DMS153 (cell line): Measurements from ENCODE around the gene AIF1.

Experiments used
- DNase-seq: peaks from one replicate; lab custom pipeline; 2025; lab: John Stamatoyannopoulos, UW

Gene AIF1

DNA sequence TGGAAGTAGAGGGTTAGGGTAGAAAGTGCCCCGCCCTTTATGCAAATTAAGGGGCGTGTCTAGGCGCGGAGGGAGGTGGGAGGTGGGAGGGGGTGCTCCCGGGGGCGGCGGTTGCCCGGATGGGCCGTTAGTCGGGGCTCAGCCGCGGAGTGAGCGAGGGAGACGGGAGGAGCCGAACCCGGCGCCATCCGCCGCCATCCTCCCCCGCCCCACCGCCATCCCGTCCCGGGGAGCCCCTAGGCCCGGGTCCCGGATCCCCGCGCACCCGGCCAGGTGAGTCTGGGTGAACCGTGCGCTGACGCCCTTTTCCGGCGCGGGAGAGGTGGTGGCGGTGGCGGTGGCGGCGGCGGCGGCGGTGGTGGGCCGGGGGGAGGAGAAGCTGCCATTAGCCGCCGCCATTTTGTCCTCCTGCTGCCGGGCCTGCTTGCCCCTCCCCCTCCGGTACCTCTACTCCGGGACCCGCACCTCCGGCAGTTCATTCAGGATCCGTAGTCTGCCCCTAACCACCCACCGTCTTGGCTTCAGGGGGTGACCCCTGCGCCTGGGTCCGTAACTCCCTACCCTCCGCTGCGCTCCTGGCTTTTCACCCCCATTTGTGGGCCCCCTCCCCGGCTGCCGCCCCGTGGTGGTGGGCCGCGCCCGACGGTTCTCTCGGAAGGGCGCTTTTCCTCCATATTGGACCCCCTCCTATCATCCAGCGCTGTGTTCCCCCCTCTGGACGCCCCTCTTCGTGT, 5.7 kb downstream of the AIF1 start, which contains the start of gene PRRC2A:
PRRC2A (plus strand) TSS at position 130 of the 734 bp plus-strand sequence. CDS start 2,075 bp downstream, outside the sequence.
- peak; percentile 51 for DNase-seq

DNA sequence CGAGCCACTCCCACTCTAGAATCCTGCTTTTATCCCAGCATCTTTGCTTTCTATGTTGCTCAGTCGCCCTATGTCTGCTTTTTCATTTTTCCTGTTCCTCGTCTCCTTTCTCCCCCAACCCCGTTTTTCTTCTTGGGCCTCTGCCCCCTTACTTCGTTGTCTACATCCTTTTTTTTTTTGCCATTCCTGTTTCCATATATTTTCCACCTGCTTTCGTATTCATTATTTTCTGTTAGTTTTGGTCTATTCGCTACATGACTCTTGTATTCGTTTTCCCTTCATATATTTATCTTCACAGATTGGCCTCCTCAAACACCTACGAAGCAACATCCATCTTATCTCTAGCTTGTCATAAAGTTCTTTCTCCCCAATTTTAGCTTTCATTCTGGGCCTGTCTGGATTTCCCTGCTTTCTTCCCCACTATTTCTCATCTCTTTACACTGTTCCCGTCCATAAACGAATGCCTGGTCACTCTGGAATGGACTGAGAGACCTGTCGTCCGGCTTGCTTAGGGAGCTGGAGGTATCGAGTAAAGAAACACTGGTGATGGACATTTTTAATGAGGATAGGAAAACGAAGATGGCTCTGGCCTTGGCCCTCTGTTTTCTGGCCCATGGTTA, 6.4 kb downstream of the AIF1 start:
- no peak for DNase-seq

DNA sequence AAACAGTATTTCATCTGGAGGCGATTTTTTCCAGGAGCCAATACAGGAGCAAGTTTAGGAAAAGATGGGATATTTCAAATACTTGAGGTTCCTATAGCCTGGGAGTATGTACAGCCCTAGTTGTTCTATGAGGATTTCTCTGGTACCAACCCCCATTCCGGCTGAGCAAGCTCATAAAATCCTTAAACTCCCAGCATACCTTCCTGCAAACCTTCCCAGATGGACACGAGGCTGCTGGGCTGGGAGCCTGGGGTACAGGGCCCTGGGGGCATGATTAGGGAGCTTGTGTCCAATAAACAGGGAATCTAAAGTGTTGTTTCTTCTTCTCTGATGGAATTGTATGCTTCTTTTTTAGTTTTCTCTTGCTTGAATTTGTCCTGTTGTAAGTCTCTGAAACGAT, 7.0 kb downstream of the AIF1 start:
- no peak for DNase-seq

DNA sequence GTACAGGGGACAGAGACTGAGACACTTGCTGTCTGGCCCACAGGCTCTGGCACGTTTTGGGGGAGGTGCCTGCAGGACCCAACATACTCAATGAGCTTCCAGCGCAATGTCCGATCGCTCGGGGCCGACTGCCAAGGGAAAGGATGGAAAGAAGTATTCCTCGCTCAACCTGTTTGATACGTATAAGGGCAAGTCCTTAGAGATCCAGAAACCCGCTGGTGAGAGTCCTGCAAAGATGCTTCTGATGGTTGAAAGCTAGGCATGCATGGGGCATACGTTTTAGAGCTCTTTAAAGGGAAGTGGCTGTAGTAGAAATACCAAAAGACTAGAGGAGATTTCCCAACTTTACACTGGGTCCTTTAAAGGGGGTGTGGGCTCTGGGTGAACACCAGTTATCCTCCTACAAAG, 7.7 kb downstream of the AIF1 start:
- no peak for DNase-seq

DNA sequence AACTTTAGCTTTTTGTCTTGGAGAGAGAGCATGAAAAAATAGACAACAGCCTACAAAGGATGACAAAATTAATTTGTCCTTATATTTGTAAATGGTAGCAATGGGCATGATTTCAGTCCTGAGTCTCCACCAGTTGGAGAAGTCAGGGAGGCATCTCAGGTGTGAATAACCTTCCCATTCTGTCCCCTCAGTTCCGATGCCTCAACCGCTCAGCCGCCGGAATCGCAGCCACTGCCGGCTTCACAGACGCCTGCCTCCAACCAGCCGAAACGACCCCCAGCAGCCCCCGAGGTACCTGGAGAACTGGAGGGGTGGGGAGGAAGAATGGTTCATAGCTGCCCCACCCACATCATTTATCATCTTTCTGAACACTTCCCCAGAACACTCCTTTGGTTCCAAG, 9.0 kb downstream of the AIF1 start:
- DNase-seq, result no peak

DNA sequence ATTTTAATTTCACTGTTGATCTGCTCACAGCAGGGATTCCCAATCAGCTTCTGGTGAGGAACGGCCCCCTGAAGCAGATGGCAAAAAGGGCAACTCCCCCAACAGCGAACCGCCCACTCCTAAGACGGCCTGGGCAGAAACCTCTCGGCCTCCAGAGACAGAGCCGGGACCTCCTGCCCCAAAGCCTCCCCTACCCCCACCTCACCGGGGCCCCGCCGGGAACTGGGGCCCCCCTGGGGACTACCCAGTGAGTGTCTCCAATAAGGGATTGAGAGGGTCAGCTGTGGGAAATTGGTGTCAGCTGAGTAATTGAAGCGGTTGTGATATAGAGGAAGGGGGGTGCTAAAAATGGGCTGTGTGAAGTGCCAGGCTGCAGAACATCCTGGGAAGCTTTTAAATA, 11.9 kb downstream of the AIF1 start:
- no peak for DNase-seq

DNA sequence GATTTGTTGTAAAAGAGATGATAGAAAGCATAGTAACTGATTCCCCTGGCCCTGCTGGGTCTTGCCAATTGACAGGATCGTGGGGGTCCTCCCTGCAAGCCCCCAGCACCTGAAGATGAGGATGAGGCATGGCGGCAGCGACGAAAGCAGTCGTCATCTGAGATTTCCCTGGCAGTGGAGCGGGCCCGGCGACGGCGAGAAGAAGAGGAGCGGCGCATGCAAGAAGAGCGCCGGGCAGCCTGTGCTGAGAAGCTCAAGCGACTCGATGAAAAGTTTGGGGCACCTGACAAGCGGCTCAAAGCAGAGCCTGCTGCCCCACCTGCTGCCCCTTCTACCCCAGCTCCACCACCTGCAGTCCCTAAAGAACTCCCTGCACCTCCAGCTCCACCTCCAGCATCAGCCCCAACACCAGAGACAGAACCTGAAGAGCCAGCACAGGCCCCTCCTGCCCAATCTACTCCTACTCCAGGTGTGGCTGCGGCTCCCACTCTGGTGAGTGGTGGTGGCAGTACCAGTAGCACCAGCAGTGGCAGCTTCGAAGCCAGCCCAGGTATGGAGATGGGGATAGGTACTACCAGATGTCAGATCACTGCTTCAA, 12.8 kb downstream of the AIF1 start:
- no peak for DNase-seq

DNA sequence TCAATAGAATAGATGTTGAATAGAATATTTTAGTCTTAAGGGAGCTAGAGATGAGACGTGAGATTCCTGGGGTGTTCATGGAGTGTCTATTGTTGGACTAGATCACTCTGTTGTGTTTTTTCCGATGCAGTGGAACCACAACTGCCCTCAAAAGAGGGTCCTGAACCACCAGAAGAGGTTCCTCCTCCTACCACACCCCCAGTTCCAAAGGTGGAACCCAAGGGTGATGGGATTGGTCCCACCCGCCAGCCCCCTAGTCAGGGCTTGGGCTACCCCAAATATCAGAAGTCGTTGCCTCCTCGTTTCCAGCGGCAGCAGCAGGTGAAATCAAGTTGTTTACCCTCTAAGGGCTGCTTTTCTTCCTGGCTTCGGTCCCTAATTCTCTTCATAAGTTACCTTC, 14.0 kb downstream of the AIF1 start:
- no peak for DNase-seq

DNA sequence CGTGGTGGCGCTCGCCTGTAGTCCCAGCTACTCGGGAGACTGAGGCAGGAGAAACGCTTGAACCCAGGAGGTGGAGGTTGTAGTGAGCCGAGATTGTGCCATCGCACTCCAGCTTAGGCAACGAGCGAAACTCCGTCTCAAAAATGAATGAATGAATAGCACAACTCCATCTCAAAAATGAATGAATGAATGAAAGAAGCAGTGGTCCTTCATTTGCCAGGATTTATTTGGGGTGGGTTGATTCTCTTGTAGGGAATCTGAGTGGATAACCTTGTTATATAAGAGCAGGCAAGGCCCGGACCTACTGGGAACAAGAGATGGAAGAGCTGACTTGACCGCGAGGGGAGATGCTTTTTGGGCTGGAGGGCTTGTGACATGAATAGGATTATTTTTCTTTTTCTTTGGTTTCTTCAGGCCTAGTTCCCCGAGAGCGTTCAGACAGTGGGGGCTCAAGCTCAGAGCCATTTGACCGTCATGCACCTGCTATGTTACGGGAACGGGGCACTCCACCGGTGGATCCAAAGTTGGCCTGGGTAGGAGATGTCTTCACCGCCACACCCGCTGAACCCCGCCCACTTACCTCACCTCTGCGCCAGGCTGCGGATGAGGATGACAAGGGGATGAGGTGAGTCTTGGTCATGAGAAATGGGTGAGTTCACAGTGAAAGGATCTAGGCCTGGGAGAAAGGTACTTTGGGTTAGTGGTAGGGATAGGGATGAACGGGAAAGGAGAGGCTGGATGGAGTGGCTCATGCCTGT, 15.3 kb downstream of the AIF1 start:
- DNase-seq, result no peak

DNA sequence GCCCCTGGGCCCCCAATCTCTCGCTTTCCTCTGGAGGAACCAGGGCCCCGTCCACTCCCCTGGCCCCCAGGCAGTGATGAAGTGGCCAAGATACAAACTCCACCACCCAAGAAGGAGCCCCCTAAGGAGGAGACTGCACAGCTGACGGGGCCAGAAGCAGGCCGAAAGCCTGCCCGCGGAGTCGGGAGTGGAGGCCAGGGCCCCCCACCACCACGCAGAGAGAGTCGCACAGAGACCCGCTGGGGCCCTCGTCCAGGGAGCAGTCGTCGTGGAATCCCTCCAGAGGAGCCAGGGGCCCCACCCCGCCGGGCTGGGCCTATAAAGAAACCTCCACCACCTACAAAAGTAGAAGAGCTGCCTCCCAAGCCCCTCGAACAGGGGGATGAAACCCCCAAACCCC, 16.2 kb downstream of the AIF1 start:
- DNase-seq, result no peak

DNA sequence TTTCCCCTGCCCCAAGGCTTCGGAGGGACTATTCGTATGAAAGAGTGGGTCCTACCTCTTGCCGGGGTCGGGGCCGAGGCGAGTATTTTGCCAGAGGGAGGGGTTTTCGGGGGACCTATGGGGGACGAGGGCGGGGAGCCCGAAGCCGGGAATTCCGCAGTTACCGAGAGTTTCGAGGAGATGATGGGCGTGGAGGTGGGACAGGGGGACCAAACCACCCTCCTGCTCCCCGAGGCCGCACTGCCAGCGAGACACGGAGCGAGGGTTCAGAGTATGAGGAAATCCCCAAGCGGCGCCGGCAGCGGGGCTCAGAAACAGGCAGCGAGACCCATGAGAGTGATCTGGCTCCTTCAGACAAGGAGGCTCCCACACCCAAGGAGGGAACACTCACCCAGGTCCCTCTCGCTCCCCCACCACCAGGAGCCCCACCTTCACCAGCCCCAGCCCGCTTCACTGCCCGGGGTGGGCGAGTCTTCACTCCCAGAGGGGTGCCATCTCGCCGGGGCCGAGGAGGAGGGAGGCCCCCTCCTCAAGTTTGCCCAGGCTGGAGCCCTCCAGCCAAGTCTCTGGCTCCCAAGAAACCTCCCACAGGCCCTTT, 16.7 kb downstream of the AIF1 start:
- no peak for DNase-seq

DNA sequence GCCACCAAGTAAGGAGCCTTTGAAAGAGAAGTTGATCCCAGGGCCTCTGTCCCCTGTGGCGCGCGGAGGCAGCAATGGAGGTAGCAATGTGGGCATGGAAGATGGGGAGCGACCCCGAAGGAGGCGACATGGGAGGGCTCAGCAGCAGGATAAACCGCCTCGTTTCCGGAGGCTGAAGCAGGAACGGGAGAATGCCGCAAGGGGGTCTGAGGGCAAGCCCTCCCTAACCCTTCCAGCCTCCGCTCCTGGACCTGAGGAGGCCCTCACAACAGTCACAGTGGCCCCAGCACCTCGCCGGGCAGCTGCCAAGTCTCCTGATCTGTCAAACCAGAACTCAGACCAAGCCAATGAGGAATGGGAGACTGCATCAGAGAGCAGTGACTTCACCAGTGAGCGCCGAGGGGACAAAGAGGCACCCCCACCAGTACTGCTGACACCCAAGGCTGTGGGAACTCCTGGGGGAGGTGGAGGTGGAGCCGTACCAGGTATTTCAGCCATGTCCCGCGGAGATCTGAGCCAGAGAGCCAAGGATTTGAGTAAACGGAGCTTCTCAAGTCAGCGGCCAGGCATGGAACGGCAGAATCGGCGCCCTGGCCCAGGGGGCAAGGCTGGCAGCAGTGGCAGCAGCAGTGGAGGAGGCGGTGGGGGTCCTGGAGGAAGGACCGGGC, 17.4 kb downstream of the AIF1 start:
- no peak for DNase-seq

DNA sequence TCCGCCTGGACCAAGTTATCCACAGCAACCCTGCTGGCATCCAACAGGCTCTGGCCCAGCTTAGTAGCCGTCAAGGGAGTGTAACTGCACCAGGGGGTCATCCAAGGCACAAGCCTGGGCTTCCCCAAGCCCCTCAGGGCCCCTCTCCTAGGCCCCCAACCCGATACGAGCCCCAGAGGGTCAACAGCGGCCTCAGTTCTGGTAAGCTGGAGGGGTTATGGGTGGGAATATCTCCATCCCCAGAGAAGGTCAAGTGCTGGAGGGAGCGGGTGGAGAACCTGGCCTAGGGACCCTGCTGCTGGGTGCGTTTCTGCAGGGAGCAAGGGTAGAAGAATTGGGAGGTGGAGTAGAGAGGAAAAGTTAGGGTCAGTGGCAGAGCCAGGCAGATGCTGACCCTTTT, 18.4 kb downstream of the AIF1 start:
- no peak for DNase-seq

DNA sequence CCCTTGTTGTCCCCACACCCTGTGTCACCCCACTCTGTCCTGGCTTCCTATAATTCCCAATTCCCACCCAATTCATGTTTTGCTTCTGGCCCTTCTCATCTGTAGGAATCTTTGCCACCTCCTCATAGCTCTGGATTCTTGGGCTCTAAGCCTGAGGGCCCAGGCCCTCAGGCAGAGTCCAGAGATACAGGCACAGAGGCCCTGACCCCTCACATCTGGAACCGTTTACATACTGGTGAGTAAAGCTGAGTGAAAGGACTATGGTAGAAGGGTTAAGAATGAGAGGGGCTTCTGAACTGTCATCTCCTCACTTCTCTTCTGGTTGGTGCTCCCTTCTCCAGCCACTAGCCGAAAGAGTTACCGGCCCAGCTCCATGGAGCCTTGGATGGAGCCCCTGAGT, 19.1 kb downstream of the AIF1 start:
- no peak for DNase-seq

DNA sequence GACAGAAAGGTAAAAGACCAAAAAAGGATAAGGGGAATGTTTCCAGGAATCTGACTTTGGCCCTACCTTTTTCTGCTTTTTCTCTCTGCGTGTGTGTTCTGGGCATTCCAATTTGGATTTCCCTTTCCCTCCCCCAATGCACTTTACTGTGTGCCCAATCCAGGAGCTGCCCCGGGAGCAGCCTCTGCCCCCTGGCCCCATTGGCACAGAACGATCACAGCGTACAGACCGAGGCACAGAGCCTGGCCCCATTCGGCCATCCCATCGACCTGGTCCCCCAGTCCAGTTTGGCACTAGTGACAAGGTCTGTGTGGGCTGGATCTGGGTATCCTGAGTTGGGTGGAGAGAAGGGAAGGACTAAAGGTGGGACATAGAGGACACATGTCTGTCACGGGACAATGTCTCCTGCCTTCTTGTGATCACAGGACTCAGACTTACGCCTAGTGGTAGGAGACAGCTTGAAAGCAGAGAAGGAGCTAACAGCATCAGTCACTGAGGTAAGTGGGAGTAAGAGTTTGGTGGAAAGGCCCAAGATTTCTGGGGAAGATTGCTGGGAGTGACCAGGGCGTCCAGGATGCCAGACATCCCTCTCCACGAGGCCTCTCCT, 20.0 kb downstream of the AIF1 start:
- DNase-seq, result no peak

DNA sequence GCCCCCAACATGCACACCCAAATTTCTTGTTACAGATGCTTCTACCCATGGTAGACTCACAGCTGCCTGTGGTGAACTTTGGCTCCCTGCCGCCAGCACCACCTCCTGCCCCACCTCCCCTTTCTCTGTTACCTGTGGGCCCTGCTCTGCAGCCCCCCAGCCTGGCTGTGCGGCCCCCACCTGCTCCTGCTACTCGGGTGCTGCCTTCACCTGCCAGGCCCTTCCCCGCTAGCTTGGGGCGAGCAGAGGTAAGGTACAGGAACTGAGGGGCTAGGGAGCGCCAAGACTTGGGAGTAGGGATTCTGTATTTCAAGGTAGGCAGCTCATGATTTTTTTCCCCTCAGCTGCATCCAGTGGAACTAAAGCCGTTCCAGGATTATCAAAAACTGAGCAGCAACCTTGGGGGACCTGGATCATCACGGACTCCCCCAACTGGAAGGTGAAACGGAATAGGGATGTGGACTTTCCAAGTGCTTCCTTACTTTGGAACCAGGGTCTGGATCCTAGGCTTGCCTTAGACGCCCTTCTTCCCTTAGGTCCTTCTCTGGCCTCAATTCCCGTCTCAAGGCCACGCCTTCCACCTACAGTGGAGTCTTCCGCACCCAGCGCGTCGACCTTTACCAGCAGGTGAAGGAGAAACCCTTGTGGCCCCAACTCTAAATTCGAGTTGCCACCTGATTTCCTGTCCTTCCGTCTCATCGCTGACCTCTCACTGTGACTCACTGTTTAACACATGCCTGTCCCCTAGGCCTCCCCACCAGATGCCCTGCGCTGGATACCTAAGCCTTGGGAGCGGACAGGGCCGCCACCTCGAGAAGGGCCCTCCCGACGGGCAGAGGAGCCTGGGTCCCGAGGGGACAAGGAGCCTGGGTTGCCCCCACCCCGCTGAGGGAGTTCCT, 21.9 kb downstream of the AIF1 start:
- no peak for DNase-seq

DNA sequence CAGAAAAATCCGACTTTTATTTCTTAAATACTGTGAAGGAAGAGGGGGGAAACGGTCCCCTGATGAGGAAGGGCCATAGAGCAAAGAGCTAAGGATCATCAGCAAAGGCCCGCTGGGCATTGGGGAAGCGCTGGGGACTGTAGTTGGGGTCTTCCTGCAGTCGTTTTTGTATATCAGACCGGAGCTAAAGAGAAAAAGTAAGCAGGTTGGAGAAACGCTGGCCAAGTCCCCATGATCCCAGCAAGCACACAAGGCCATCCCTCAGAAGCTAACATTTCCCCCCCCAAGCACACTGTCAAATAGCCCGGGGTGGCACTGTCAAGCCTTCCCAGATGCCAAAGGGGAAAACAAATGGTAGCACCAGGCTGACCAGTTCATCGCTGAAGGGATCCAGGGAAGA, 24.0 kb downstream of the AIF1 start:
- no peak for DNase-seq

DNA sequence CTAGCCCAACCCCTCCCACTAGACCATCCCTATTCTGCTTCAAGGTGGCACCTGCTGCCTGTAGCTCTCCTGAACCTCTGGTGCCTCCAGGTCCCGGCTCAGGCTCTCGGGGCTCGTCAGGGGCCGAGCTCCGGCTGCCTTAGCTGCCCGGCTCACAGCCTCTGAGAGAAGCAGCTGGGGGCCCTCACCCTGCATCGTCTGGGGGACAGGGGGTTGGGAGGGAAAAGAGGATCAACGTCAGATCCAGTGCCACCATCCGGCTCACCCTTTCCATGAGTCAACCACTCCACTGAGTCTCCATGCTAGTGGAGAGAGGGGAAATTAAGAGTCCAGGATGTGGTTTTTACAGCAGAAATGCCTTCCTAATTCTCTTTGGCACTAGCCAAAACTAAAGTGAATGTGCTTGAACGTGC, 24.4 kb downstream of the AIF1 start:
- no peak for DNase-seq

DNA sequence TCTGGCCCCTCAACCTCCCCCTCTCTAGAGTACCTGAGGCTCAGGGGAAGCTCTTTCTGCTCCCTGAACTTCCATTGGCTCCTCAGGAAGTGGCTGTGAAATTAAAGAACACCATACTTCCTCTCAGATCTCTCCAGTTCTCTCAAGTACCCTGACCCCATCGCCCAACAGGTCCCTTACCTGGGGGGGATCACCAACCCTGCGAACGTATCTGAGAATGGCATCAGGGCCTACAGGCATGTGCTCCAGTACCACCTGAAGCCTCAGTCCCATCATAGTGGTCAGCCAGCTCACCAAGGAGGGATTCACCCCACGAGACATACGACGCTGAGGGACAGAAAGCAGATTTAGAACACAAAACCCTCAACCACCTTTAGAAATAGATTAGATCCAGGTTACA, 25.6 kb downstream of the AIF1 start:
- no peak for DNase-seq

DNA sequence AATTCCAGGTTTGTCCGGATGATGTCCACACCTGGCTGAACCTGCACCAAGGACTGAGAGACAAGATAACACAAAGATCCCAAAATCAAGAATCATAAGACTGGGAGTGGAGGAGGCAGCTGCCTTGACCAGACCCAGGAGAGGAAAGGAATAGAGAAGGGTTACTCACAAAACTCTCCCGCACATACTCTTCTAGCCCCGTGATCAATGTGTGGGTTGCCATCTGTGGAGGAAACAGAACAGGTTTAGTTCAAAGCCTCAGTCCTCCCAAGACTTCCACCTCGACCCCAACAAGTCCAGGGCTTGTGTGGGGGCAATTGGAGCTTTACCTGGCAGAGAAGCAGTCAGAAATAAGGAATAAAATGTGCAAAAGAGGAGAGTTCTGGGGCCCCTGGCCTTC, 26.3 kb downstream of the AIF1 start:
- DNase-seq, result no peak
